ENCODE data around the gene BCORL1.

The BCORL1 gene

DNA sequence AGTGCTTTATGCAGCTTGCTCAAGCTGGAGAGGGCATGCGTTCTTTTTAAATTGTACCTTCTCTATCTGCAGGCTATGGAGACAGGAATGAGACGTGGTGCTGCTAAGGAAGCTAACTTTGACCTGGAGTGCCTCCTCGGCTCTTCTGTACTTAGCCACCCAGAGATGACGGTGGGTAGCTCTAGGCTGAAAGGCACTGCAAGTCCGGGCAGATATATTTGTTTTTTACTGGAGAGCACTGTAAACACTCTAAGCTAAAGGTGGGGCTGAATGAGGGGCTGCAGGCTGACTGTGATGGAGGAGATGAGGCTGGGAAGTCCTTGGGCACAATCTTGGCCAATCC is 115.7 kb downstream of the BCORL1 start:
- DNase-seq: no peak

- DNase-seq: no peak
Observed at GRCh38 chrX:130100180-130100579, 117.7 kb downstream of the BCORL1 start.

- DNase-seq: no peak
Observed at GRCh38 chrX:130103605-130104004, 121.2 kb downstream of the BCORL1 start.

- DNase-seq: no peak
Observed at GRCh38 chrX:130105244-130105643, 122.8 kb downstream of the BCORL1 start.

DNA sequence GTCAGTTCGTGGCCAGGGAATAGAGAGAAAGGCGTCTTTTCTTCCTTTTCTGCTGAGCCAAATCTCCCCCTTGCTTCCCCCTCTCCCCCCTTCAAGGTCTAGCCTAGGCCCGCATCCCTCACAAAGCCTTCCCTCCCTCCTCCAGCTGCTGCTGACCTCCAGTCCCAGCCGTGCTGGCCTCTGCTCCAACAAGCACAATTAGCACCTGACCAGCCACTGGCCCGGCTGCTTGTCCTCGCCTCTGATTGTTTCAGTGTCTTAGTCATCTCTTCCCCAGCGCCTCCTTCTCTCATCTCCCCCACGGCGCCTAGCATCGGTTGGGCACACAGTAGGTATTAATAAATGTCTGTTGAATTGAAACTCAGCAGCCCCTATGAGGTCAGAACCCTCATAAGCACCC is 123.6 kb downstream of the BCORL1 start:
- DNase-seq: no peak
